HL-60 (cell line): ENCODE measurements around the gene TRAK2.

Source experiments
- POLR2AphosphoS5 ChIP-seq: IDR thresholded peaks from 2 replicates; pipeline ENCODE4 v1.6.1; 2012; ENCODE audit warnings: low read depth
- TF ChIP-seq, protein P1 (sequence below): IDR thresholded peaks from one replicate; pipeline ENCODE4 v1.5.1; 2011; ENCODE audit warnings: low read length, control low read depth, inconsistent platforms; ENCODE audit not compliant: insufficient read depth
- TF ChIP-seq, protein P2 (sequence below): IDR thresholded peaks from 2 replicates; pipeline ENCODE4 v1.6.1; 2012; ENCODE audit warnings: low read depth; ENCODE audit not compliant: insufficient replicate concordance

DNA sequence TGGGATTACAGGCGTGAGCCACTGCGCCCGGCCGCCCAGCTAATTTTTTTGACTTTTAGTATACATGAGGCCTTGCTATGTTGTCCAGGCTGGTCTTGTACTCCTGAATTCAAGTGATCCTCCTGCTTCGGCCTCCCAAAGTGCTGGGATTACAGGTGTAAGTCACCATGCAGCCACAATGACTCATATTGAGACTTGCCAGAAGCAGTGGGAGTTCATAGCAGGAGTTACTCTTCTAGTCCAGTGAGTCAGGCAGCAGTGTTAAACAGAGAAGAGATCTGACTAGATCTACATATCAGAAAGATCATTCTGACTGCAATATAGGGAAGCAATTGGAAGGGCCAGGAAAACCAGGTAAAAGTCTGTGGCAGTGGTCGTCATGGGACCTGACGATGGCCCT is 92.6 kb downstream of the TRAK2 start:
- TF ChIP-seq, protein P1, sequence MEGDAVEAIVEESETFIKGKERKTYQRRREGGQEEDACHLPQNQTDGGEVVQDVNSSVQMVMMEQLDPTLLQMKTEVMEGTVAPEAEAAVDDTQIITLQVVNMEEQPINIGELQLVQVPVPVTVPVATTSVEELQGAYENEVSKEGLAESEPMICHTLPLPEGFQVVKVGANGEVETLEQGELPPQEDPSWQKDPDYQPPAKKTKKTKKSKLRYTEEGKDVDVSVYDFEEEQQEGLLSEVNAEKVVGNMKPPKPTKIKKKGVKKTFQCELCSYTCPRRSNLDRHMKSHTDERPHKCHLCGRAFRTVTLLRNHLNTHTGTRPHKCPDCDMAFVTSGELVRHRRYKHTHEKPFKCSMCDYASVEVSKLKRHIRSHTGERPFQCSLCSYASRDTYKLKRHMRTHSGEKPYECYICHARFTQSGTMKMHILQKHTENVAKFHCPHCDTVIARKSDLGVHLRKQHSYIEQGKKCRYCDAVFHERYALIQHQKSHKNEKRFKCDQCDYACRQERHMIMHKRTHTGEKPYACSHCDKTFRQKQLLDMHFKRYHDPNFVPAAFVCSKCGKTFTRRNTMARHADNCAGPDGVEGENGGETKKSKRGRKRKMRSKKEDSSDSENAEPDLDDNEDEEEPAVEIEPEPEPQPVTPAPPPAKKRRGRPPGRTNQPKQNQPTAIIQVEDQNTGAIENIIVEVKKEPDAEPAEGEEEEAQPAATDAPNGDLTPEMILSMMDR, result no peak
- TF ChIP-seq, protein P2, sequence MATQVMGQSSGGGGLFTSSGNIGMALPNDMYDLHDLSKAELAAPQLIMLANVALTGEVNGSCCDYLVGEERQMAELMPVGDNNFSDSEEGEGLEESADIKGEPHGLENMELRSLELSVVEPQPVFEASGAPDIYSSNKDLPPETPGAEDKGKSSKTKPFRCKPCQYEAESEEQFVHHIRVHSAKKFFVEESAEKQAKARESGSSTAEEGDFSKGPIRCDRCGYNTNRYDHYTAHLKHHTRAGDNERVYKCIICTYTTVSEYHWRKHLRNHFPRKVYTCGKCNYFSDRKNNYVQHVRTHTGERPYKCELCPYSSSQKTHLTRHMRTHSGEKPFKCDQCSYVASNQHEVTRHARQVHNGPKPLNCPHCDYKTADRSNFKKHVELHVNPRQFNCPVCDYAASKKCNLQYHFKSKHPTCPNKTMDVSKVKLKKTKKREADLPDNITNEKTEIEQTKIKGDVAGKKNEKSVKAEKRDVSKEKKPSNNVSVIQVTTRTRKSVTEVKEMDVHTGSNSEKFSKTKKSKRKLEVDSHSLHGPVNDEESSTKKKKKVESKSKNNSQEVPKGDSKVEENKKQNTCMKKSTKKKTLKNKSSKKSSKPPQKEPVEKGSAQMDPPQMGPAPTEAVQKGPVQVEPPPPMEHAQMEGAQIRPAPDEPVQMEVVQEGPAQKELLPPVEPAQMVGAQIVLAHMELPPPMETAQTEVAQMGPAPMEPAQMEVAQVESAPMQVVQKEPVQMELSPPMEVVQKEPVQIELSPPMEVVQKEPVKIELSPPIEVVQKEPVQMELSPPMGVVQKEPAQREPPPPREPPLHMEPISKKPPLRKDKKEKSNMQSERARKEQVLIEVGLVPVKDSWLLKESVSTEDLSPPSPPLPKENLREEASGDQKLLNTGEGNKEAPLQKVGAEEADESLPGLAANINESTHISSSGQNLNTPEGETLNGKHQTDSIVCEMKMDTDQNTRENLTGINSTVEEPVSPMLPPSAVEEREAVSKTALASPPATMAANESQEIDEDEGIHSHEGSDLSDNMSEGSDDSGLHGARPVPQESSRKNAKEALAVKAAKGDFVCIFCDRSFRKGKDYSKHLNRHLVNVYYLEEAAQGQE, result no peak
- no peak for TF ChIP-seq POLR2AphosphoS5
